Neural progenitor cell (in vitro differentiated cells): ENCODE results near the gene CCDC3. TPM values are rescaled to one million over a fixed set of nuclear protein-coding genes. Genes with fewer than 3 reads are reported as not detected.
"Not testable (repeated sequence)": the region's sequence is repeated elsewhere in the genome, so short reads cannot be mapped to it uniquely, and the experiment has no call there.

Source experiments
- DNase-seq: peaks from one replicate; pipeline ENCODE4 v3.0.0-alpha.2; 2016; ENCODE audit warnings: low spot score
- H2AFZ ChIP-seq: fragments of 200-600 bp; sonication (generic); replicated peaks from 2 replicates; pipeline ENCODE4 v1.6.1; 2016; ENCODE audit warnings: antibody characterized with exemption
- H3F3A ChIP-seq: fragments of 200-600 bp; sonication (generic); 2 replicates; pipeline ENCODE4 v1.6.1; 2016; ENCODE audit warnings: antibody characterized with exemption, low read depth
- H3K27ac ChIP-seq: fragments of 200-600 bp; sonication (generic); 2 replicates; pipeline ENCODE4 v1.5.1; 2016; ENCODE audit warnings: mild to moderate bottlenecking
- H3K27me3 ChIP-seq: fragments of 200-600 bp; sonication (generic); 2 replicates; pipeline ENCODE4 v1.6.1; 2016; ENCODE audit warnings: mild to moderate bottlenecking, moderate library complexity
- H3K36me3 ChIP-seq: fragments of 200-600 bp; sonication (generic); 2 replicates; pipeline ENCODE4 v1.5.1; 2016
- H3K4me1 ChIP-seq: fragments of 200-600 bp; sonication (generic); 2 replicates; pipeline ENCODE4 v1.6.1; 2016; ENCODE audit warnings: mixed run types
- H3K4me2 ChIP-seq: fragments of 200-600 bp; sonication (generic); 2 replicates; pipeline ENCODE4 v1.6.1; 2016
- H3K4me3 ChIP-seq: fragments of 200-600 bp; sonication (generic); 2 replicates; pipeline ENCODE4 v1.5.1; 2016
- H3K79me2 ChIP-seq: fragments of 200-600 bp; sonication (generic); 2 replicates; pipeline ENCODE4 v1.6.1; 2016; ENCODE audit warnings: low read depth
- H3K9ac ChIP-seq: fragments of 200-600 bp; sonication (generic); 2 replicates; pipeline ENCODE4 v1.6.1; 2016
- H3K9me3 ChIP-seq: fragments of 200-600 bp; sonication (generic); 2 replicates; pipeline ENCODE4 v1.5.1; 2016; ENCODE audit warnings: low read depth
- H4K20me1 ChIP-seq: fragments of 200-600 bp; sonication (generic); 2 replicates; pipeline ENCODE4 v1.6.1; 2016; ENCODE audit warnings: low read depth
- H3K27ac Mint-ChIP-seq: 3 replicates; pipeline ENCODE4 v1.8.0; 2021; ENCODE audit warnings: mixed read lengths
- H3K27me3 Mint-ChIP-seq: 2 replicates; pipeline ENCODE4 v1.8.0; 2022; ENCODE audit warnings: low read depth, mild to moderate bottlenecking, inconsistent platforms, moderate library complexity, mixed read lengths; ENCODE audit not compliant: insufficient read depth
- H3K36me3 Mint-ChIP-seq: 3 replicates; pipeline ENCODE4 v1.8.0; 2021; ENCODE audit warnings: mixed read lengths
- H3K4me1 Mint-ChIP-seq: 3 replicates; pipeline ENCODE4 v1.8.0; 2021; ENCODE audit warnings: mixed read lengths
- H3K4me3 Mint-ChIP-seq: 3 replicates; pipeline ENCODE4 v1.8.0; 2021; ENCODE audit warnings: mild to moderate bottlenecking, moderate library complexity, mixed read lengths
- H3K9me3 Mint-ChIP-seq: 3 replicates; pipeline ENCODE4 v1.8.0; 2020; ENCODE audit warnings: mixed read lengths
- EZH2 ChIP-seq: fragments of 200-600 bp; sonication (generic); IDR thresholded peaks from 2 replicates; pipeline ENCODE4 v1.6.1; 2017; ENCODE audit warnings: antibody characterized with exemption, mild to moderate bottlenecking, moderate library complexity
- EZH2phosphoT487 ChIP-seq: fragments of 200-600 bp; sonication (generic); IDR thresholded peaks from 2 replicates; pipeline ENCODE4 v1.6.1; 2017; ENCODE audit warnings: antibody characterized with exemption
- total RNA-seq: library from RNA; depleted of rRNA; stranded (reverse); fragments of >200 nt; gene quantifications from 2 replicates; pipeline ENCODE4 v1.2.3, GENCODE V29; 2015; ENCODE audit warnings: low replicate concordance
- TF ChIP-seq, protein P1 (sequence below): fragments of 200-600 bp; sonication (generic); IDR thresholded peaks from 2 replicates; pipeline ENCODE4 v1.5.1; 2017; ENCODE audit warnings: antibody characterized with exemption, mild to moderate bottlenecking

Gene CCDC3
- total RNA-seq, 1 donor from 2014 or later: not detected

DNA sequence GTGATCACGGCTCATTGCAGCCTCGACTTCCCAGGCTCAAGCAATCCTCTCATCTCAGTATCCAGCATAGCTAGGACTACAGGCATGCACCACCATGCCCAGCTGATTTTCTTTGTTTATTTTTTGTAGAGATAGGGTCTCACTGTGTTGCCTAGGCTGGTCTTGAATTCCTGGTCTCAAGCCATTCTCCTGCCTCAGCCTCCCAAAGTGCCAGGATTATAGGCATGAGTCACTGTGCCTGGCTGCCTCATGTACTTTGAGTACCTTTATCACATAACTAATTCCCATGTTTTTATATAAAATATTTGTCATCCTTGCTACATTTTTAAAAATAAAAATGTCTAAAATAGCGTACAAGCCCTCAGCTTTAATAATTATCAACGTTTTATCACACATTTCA is 35.3 kb upstream of the CCDC3 start:
- no peaks in the 10 kb centered on the region for H3K79me2 ChIP-seq
- H3K27me3 Mint-ChIP-seq: peaks cover 2% of the 10 kb centered on the region
- H3K9me3 Mint-ChIP-seq: no peaks in the 10 kb centered on the region
- no peaks in the 10 kb centered on the region for H3K4me1 ChIP-seq
- DNase-seq: no peak
- no peaks in the 10 kb centered on the region for H3F3A ChIP-seq
- TF ChIP-seq EZH2phosphoT487 (no peak), EZH2 (no peak)
- TF ChIP-seq, protein P1, sequence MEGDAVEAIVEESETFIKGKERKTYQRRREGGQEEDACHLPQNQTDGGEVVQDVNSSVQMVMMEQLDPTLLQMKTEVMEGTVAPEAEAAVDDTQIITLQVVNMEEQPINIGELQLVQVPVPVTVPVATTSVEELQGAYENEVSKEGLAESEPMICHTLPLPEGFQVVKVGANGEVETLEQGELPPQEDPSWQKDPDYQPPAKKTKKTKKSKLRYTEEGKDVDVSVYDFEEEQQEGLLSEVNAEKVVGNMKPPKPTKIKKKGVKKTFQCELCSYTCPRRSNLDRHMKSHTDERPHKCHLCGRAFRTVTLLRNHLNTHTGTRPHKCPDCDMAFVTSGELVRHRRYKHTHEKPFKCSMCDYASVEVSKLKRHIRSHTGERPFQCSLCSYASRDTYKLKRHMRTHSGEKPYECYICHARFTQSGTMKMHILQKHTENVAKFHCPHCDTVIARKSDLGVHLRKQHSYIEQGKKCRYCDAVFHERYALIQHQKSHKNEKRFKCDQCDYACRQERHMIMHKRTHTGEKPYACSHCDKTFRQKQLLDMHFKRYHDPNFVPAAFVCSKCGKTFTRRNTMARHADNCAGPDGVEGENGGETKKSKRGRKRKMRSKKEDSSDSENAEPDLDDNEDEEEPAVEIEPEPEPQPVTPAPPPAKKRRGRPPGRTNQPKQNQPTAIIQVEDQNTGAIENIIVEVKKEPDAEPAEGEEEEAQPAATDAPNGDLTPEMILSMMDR: no peak
- no peaks in the 10 kb centered on the region for H3K9me3 ChIP-seq
- no peaks in the 10 kb centered on the region for H3K27me3 ChIP-seq
- no peaks in the 10 kb centered on the region for H3K36me3 ChIP-seq
- no peaks in the 10 kb centered on the region for H4K20me1 ChIP-seq
- no peak overlapping the region for H3K27ac Mint-ChIP-seq
- no peak overlapping the region for H3K4me3 Mint-ChIP-seq
- H3K4me3 ChIP-seq: no peak overlapping the region
- H3K27ac ChIP-seq: no peak overlapping the region
- H3K9ac ChIP-seq: no peak overlapping the region
- no peak overlapping the region for H3K4me2 ChIP-seq
- H3K36me3 Mint-ChIP-seq: no peaks in the 10 kb centered on the region
- H3K4me1 Mint-ChIP-seq: no peaks in the 10 kb centered on the region
- H2AFZ ChIP-seq: no peak overlapping the region

DNA sequence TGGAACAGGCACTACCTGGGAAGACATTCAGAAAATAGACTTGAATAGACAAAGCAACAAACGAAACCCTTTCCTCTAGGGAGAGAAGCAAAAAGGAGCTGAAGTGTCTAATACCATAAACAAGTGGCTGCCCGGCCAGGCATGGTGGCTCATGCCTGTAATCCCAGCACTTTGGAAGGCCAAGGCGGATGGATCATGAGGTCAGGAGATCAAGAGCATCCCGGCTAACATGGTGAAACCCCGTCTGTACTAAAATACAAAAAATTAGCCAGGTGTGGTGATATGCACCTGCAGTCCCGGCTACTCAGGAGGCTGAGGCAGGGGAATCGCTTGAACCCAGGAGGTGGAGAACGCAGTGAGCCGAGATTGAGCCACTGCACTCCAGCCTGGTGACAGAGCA is 34.2 kb upstream of the CCDC3 start:
- DNase-seq, H3K27ac ChIP-seq, H3K4me1 Mint-ChIP-seq, H3K36me3 Mint-ChIP-seq, H3K9ac ChIP-seq, H2AFZ ChIP-seq, H3K9me3 Mint-ChIP-seq, H4K20me1 ChIP-seq, H3K4me2 ChIP-seq, H3K27me3 Mint-ChIP-seq, H3K79me2 ChIP-seq, H3K4me3 Mint-ChIP-seq, H3K36me3 ChIP-seq, H3F3A ChIP-seq, H3K9me3 ChIP-seq, H3K4me3 ChIP-seq, H3K27me3 ChIP-seq, H3K4me1 ChIP-seq, H3K27ac Mint-ChIP-seq: not testable (repeated sequence)

DNA sequence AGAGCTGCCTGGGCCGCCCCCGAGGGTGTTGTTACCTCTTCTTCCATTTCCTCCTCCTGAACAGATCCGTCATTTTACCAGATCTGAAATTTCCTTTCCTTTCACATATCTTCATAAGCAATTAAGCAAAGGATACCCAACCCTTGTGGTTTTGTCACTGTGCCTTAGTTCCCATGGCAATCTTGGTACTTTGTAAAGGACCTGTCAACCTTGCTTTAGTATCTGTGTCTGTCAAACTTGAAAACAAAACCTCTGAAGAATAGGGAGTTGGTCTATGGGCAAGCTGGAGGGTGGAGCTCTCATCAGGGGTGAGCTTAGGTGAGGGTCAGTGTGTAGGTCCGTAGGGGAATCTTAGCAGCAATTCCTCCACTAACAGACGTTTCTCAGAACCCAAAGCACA is 25.4 kb upstream of the CCDC3 start:
- H3K27me3 ChIP-seq: no peaks in the 10 kb centered on the region
- no peak for TF ChIP-seq EZH2phosphoT487
- TF ChIP-seq EZH2: no peak
- TF ChIP-seq, protein P1: no peak
- no peak overlapping the region for H3K4me3 Mint-ChIP-seq
- H3K4me2 ChIP-seq: no peak overlapping the region
- no peak overlapping the region for H3K4me3 ChIP-seq
- no peak overlapping the region for H3K27ac ChIP-seq
- no peaks in the 10 kb centered on the region for H3K9me3 ChIP-seq
- H3K9ac ChIP-seq: no peak overlapping the region
- H3F3A ChIP-seq: no peaks in the 10 kb centered on the region
- no peaks in the 10 kb centered on the region for H4K20me1 ChIP-seq
- peaks cover 4% of the 10 kb centered on the region for H3K4me1 ChIP-seq
- H3K27me3 Mint-ChIP-seq: peaks cover 4% of the 10 kb centered on the region
- H3K27ac Mint-ChIP-seq: no peak overlapping the region
- peaks cover 29% of the 10 kb centered on the region for H3K9me3 Mint-ChIP-seq
- H3K4me1 Mint-ChIP-seq: no peaks in the 10 kb centered on the region
- no peaks in the 10 kb centered on the region for H3K36me3 ChIP-seq
- no peaks in the 10 kb centered on the region for H3K79me2 ChIP-seq
- H2AFZ ChIP-seq: no peak overlapping the region
- DNase-seq: no peak
- peaks cover 2% of the 10 kb centered on the region for H3K36me3 Mint-ChIP-seq

DNA sequence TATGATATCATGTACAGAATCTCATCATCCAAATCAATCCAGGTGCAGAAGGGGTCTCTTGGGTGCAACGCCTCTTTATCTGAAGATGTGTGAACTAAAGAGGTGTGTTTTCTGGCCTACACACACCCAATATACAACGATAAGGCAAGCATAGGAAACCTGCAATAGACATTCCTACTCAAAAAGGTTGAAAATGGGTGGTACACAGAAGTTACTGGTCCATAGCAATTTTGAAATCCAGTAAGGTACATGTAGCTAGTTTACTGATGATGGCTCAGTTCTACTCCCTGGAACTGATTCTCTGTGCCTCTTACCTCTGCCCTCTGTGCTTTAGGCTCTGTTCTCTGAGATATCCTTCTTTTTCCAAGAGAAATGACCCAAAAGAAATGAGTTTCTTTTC is 22.2 kb upstream of the CCDC3 start:
- TF ChIP-seq EZH2: no peak
- no peak for TF ChIP-seq EZH2phosphoT487
- TF ChIP-seq, protein P1: no peak
- Histone ChIP-seq H3K4me1 (peaks cover 4% of the 10 kb centered on the region), H3K4me2 (no peak overlapping the region), H3K27ac (no peak overlapping the region), H3K9ac (no peak overlapping the region), H3K79me2 (no peaks in the 10 kb centered on the region), H4K20me1 (no peaks in the 10 kb centered on the region), H3F3A (no peaks in the 10 kb centered on the region), H3K36me3 (no peaks in the 10 kb centered on the region), H3K27me3 (no peaks in the 10 kb centered on the region), H3K9me3 (no peaks in the 10 kb centered on the region), H2AFZ (no peak overlapping the region), H3K4me3 (no peak overlapping the region)
- no peak overlapping the region for H3K27ac Mint-ChIP-seq
- H3K27me3 Mint-ChIP-seq: peaks cover 4% of the 10 kb centered on the region
- peaks cover 30% of the 10 kb centered on the region for H3K9me3 Mint-ChIP-seq
- H3K4me1 Mint-ChIP-seq: no peaks in the 10 kb centered on the region
- peaks cover 2% of the 10 kb centered on the region for H3K36me3 Mint-ChIP-seq
- no peak for DNase-seq
- H3K4me3 Mint-ChIP-seq: no peak overlapping the region
